Mesenchymal stem cell (in vitro differentiated cells and primary cell): ENCODE results near the gene CTDSP2.
A peak's percentile ranks its signal among the peaks of the same experiment; 100 is the strongest.
"Not testable (repeated sequence)": the region's sequence is repeated elsewhere in the genome, so short reads cannot be mapped to it uniquely, and the experiment has no call there.

Experiments used
- DNase-seq: peaks from one replicate; pipeline ENCODE4 v3.0.0-alpha.2; 2013
- H2AFZ ChIP-seq: one replicate; pipeline ENCODE4 v1.6.1; 2013; ENCODE audit warnings: low read depth, mild to moderate bottlenecking, control low read depth, inconsistent platforms, low read length, moderate library complexity
- H2AK5ac ChIP-seq: 2 replicates; pipeline ENCODE4 v1.6.1; 2013; ENCODE audit warnings: low read length, moderate library complexity, mild to moderate bottlenecking, inconsistent platforms; ENCODE audit not compliant: severe bottlenecking
- H2BK120ac ChIP-seq: one replicate; pipeline ENCODE4 v1.6.1; 2013; ENCODE audit warnings: low read depth, mild to moderate bottlenecking, inconsistent platforms, low read length, moderate library complexity
- H2BK12ac ChIP-seq, 2 experiments: one replicate each; pipeline ENCODE4 v1.6.1; 2013; ENCODE audit warnings: inconsistent platforms in 2 of 2, low read length in 2 of 2, mild to moderate bottlenecking in 2 of 2, moderate library complexity in 2 of 2, control low read depth in 1 of 2
- H2BK15ac ChIP-seq: one replicate; pipeline ENCODE4 v1.6.1; 2013; ENCODE audit warnings: mild to moderate bottlenecking, low read depth, inconsistent platforms; ENCODE audit not compliant: poor library complexity, severe bottlenecking
- H2BK5ac ChIP-seq: 2 replicates; pipeline ENCODE4 v1.6.1; 2013; ENCODE audit warnings: low read depth, mild to moderate bottlenecking, low read length, control low read depth, inconsistent platforms; ENCODE audit not compliant: poor library complexity, severe bottlenecking
- H3K14ac ChIP-seq, 2 experiments: one replicate each; pipeline ENCODE4 v1.6.1; 2013; ENCODE audit warnings: inconsistent platforms in 2 of 2, low read length in 2 of 2, control low read depth in 1 of 2, mild to moderate bottlenecking in 1 of 2, moderate library complexity in 1 of 2
- H3K18ac ChIP-seq, 2 experiments: one replicate each; pipeline ENCODE4 v1.6.1; 2013; ENCODE audit warnings: inconsistent platforms in 2 of 2, low read length in 2 of 2, control low read depth in 1 of 2, low read depth in 1 of 2, mild to moderate bottlenecking in 1 of 2
- H3K23ac ChIP-seq, 2 experiments: one replicate each; pipeline ENCODE4 v1.6.1; 2013; ENCODE audit warnings: inconsistent platforms in 2 of 2, low read length in 2 of 2, mild to moderate bottlenecking in 2 of 2, moderate library complexity in 2 of 2, control low read depth in 1 of 2
- H3K27ac ChIP-seq: 2 replicates; pipeline ENCODE4 v1.5.1; 2013; ENCODE audit warnings: mild to moderate bottlenecking, moderate library complexity, low read length, control low read depth, inconsistent platforms; ENCODE audit not compliant: poor library complexity, severe bottlenecking
- H3K27me3 ChIP-seq, 2 experiments: 2 replicates each; pipeline versions ENCODE4 v1.6.1 to v1.7.0; 2013; ENCODE audit warnings: low read length in 2 of 2, mild to moderate bottlenecking in 2 of 2, moderate library complexity in 2 of 2, control low read depth in 1 of 2, inconsistent platforms in 1 of 2; ENCODE audit not compliant: control insufficient read depth in 1 of 2, insufficient read depth in 1 of 2
- H3K36me3 ChIP-seq, 2 experiments: 2 replicates each; pipeline versions ENCODE4 v1.6.1 to v1.7.0; 2013; ENCODE audit warnings: low read length in 2 of 2, control low read depth in 1 of 2, inconsistent platforms in 1 of 2, low read depth in 1 of 2, mild to moderate bottlenecking in 1 of 2; ENCODE audit not compliant: insufficient read depth in 2 of 2, control insufficient read depth in 1 of 2
- H3K4ac ChIP-seq, 2 experiments: one replicate each; pipeline ENCODE4 v1.6.1; 2013; ENCODE audit warnings: inconsistent platforms in 2 of 2, low read length in 2 of 2, mild to moderate bottlenecking in 2 of 2, moderate library complexity in 2 of 2, control low read depth in 1 of 2, low read depth in 1 of 2
- H3K4me1 ChIP-seq: 2 replicates; pipeline ENCODE4 v1.6.1; 2013; ENCODE audit warnings: low read depth, low read length, control low read depth; ENCODE audit not compliant: control insufficient read depth, insufficient read depth
- H3K4me2 ChIP-seq: 2 replicates; pipeline ENCODE4 v1.6.1; 2013; ENCODE audit warnings: low read length, mild to moderate bottlenecking, inconsistent platforms; ENCODE audit not compliant: poor library complexity, severe bottlenecking
- H3K4me3 ChIP-seq, 2 experiments: 2 replicates each; pipeline versions ENCODE4 v1.5.1 to v1.7.0; 2013; ENCODE audit warnings: low read length in 2 of 2, mild to moderate bottlenecking in 2 of 2, control low read depth in 1 of 2, low read depth in 1 of 2; ENCODE audit not compliant: insufficient read depth in 1 of 2
- H3K79me1 ChIP-seq: replicated peaks from 2 replicates; pipeline ENCODE4 v1.6.1; 2013; ENCODE audit warnings: mild to moderate bottlenecking, control low read depth, low read length, inconsistent platforms; ENCODE audit not compliant: poor library complexity, severe bottlenecking
- H3K9ac ChIP-seq: 2 replicates; pipeline ENCODE4 v1.7.0; 2013; ENCODE audit warnings: mild to moderate bottlenecking, low read length, moderate library complexity
- H3K9me3 ChIP-seq: 2 replicates; pipeline ENCODE4 v1.7.0; 2013; ENCODE audit warnings: mild to moderate bottlenecking, low read length; ENCODE audit not compliant: control insufficient read depth
- H4K8ac ChIP-seq: one replicate; pipeline ENCODE4 v1.6.1; 2013; ENCODE audit warnings: inconsistent platforms, mild to moderate bottlenecking, low read length, moderate library complexity
- H4K91ac ChIP-seq: one replicate; pipeline ENCODE4 v1.6.1; 2013; ENCODE audit warnings: mild to moderate bottlenecking, low read length, inconsistent platforms
- WGBS: methylation state at CpG from one replicate; pipeline ENCODE4 v1.1.7; 2013; ENCODE audit warnings: mixed read lengths; 5-methylcytosine and 5-hydroxymethylcytosine counted together

The CTDSP2 gene

GRCh38 chr12:57888409-57889157 lies 42.1 kb upstream of the CTDSP2 start:
- no peak overlapping the region for H2AK5ac ChIP-seq
- H2BK5ac ChIP-seq = no peak overlapping the region
- no peaks in the 10 kb centered on the region for H3K27me3 ChIP-seq
- peak overlapping the region; percentile 65 to 80 for H2BK12ac ChIP-seq
- peak overlapping the region; percentile 59 for H2AFZ ChIP-seq
- H3K9ac ChIP-seq = peak overlapping the region; percentile 85
- 35% methylated on average over 13 of the region's 15 CpGs for WGBS
- no peak overlapping the region for H3K23ac ChIP-seq
- peak overlapping the region; percentile 48 for H4K91ac ChIP-seq
- H3K4me3 ChIP-seq = peak overlapping the region in 1 of 2 experiments; percentile 64
- peak overlapping the region; percentile 75 for H2BK15ac ChIP-seq
- H3K27ac ChIP-seq = no peak overlapping the region
- H3K4ac ChIP-seq = peak overlapping the region; percentile 81 to 89
- H4K8ac ChIP-seq = peak overlapping the region; percentile 62
- no peak overlapping the region for H3K4me2 ChIP-seq
- peak overlapping the region; percentile 85 to 88 for H3K18ac ChIP-seq
- peak; percentile 53 for DNase-seq
- H3K9me3 ChIP-seq = no peaks in the 10 kb centered on the region
- peaks cover 2% of the 10 kb centered on the region for H3K79me1 ChIP-seq
- H3K4me1 ChIP-seq = peaks cover 16% of the 10 kb centered on the region
- no peak overlapping the region for H3K14ac ChIP-seq
- no peaks in the 10 kb centered on the region for H3K36me3 ChIP-seq
- H2BK120ac ChIP-seq = peak overlapping the region; percentile 76

- H2BK5ac ChIP-seq = no peak overlapping the region
- H2BK15ac ChIP-seq = no peak overlapping the region
- WGBS = 50% methylated on average over 10 of the region's 10 CpGs
- H3K14ac ChIP-seq = peak overlapping the region in 1 of 2 experiments; percentile 27
- no peaks in the 10 kb centered on the region for H3K9me3 ChIP-seq
- peak overlapping the region in 1 of 2 experiments; percentile 64 for H3K4me3 ChIP-seq
- no peaks in the 10 kb centered on the region for H3K27me3 ChIP-seq
- peaks cover 10% of the 10 kb centered on the region for H3K4me1 ChIP-seq
- H3K36me3 ChIP-seq = no peaks in the 10 kb centered on the region
- peak overlapping the region; percentile 27 for H4K8ac ChIP-seq
- no peak overlapping the region for H3K27ac ChIP-seq
- H3K23ac ChIP-seq = no peak overlapping the region
- H3K79me1 ChIP-seq = no peaks in the 10 kb centered on the region
- no peak overlapping the region for H3K4me2 ChIP-seq
- H2BK12ac ChIP-seq = peak overlapping the region; percentile 63 to 84
- H2AFZ ChIP-seq = no peak overlapping the region
- peak overlapping the region; percentile 85 for H3K9ac ChIP-seq
- H4K91ac ChIP-seq = no peak overlapping the region
- peak overlapping the region; percentile 2 to 81 for H3K4ac ChIP-seq
- no peak for DNase-seq
- H2AK5ac ChIP-seq = peak overlapping the region; percentile 13
- peak overlapping the region; percentile 23 to 93 for H3K18ac ChIP-seq
- H2BK120ac ChIP-seq = peak overlapping the region; percentile 76
Measured at GRCh38 chr12:57887631-57888408, 41.3 kb upstream of the CTDSP2 start.

GRCh38 chr12:57886964-57887363 lies 40.4 kb upstream of the CTDSP2 start:
- Histone ChIP-seq H3K4me1 (peaks cover 10% of the 10 kb centered on the region), H3K18ac (peak overlapping the region in 1 of 2 experiments; percentile 78), H3K9ac (peak overlapping the region; percentile 49), H4K91ac (peak overlapping the region; percentile 57), H2BK12ac (peak overlapping the region; percentile 63 to 73), H3K4ac (peak overlapping the region; percentile 3 to 43), H2AFZ (peak overlapping the region; percentile 49)
- H3K23ac ChIP-seq, H3K27me3 ChIP-seq, H2AK5ac ChIP-seq, H3K36me3 ChIP-seq, H2BK15ac ChIP-seq, H3K9me3 ChIP-seq, H3K14ac ChIP-seq, H2BK5ac ChIP-seq, H3K27ac ChIP-seq, H3K4me2 ChIP-seq, H4K8ac ChIP-seq, DNase-seq, H3K79me1 ChIP-seq, H3K4me3 ChIP-seq, H2BK120ac ChIP-seq: not testable (repeated sequence)
- 93% methylated on average over 4 of the region's 4 CpGs for WGBS

- Histone ChIP-seq H3K4ac (peak overlapping the region; percentile 3 to 43), H2AFZ (peak overlapping the region; percentile 49), H3K23ac (no peak overlapping the region), H3K14ac (peak overlapping the region in 1 of 2 experiments; percentile 18), H3K36me3 (no peaks in the 10 kb centered on the region), H3K18ac (peak overlapping the region in 1 of 2 experiments; percentile 78), H2BK12ac (peak overlapping the region; percentile 6 to 73), H3K27ac (no peak overlapping the region), H2BK5ac (no peak overlapping the region), H3K4me1 (peaks cover 10% of the 10 kb centered on the region), H2BK120ac (peak overlapping the region; percentile 3), H2AK5ac (no peak overlapping the region), H3K4me3 (no peak overlapping the region), H3K9me3 (no peaks in the 10 kb centered on the region), H3K79me1 (no peaks in the 10 kb centered on the region), H3K4me2 (no peak overlapping the region), H2BK15ac (peak overlapping the region; percentile 90), H4K91ac (peak overlapping the region; percentile 57), H3K27me3 (no peaks in the 10 kb centered on the region), H3K9ac (peak overlapping the region; percentile 49), H4K8ac (no peak overlapping the region)
- no peak for DNase-seq
- WGBS = 83% methylated on average over 2 of the region's 2 CpGs
Measured at GRCh38 chr12:57886542-57886941, 40.0 kb upstream of the CTDSP2 start.
